NCI-H748 (cell line): ENCODE data around the gene HOXC10.
A peak's percentile ranks its signal among the peaks of the same experiment; 100 is the strongest.

Experiments used
- DNase-seq: peaks from one replicate; lab custom pipeline; 2025; ENCODE audit not compliant: unreplicated experiment; lab: John Stamatoyannopoulos, UW

HOXC10 gene

DNA sequence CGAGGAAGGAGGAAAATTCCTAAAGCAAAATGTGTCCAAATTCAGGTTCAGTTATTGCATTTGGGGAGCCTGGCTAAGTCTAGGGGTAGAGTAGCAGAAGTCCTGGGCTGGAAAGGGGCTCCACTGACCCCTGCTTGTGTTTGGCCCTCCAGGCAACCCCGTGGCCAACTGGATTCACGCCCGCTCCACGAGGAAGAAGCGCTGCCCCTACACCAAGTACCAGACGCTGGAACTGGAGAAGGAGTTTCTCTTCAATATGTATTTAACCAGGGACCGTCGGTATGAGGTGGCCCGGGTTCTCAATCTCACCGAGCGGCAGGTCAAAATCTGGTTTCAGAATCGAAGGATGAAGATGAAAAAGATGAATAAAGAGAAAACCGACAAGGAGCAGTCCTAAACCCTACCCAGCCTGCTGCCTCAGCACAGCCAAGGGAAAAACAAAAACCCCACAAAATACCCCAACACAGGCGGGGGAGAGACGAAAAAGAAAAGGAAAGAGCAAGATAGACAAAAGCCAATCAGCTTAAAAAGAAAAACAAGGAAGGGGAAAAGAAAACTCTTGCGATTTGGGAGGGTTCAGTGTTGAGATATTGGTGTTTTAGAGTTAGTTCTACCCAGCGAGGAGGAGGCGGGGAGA, 17.4 kb downstream of the HOXC10 start:
- DNase-seq: no peak

DNA sequence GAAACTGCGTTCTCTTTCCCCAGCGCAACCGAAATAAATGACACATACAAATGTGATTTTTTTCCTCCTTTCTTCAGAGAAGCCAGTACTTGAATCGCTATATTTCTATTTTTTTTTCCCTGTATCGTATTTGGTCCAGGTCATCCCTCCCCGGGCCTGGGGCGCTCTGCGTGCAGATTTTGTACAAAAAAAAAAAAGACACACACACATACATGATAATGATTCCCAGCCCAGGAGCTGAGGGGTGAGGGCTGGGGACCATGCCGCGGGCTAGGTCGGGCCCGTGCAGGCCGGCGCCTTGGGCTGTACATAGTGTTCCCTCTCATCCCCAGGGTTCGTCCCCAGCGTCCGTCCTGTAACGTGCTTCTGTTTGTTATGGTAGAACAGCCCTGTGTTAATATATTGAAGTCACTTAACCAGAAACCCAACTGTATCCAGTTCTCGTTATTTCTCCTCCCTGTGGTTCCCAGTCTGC, 18.0 kb downstream of the HOXC10 start:
- no peak for DNase-seq

DNA sequence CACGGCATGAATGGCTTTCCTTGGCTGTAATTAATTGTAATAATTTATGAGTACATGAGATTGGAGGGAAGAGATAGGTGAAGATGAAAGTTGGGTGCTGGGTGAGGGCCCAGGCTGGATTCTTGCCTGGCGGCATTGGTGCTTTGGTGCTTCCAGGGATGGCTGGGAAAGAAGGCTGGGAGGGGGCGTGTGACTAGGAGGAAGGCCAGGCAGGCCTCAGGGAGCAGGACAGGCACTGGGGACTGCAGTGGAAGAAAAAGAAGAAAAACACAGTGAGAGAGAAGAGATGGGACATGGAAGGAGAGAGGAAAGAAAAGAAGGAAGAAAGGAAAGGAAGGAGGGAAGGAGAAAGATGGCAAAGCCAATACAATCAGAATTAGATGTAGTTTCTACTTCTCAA, 18.7 kb downstream of the HOXC10 start:
- DNase-seq: no peak

- DNase-seq: no peak
These were observed 19.3 kb downstream of the HOXC10 start for GRCh38 chr12:54004063-54004840.

DNA sequence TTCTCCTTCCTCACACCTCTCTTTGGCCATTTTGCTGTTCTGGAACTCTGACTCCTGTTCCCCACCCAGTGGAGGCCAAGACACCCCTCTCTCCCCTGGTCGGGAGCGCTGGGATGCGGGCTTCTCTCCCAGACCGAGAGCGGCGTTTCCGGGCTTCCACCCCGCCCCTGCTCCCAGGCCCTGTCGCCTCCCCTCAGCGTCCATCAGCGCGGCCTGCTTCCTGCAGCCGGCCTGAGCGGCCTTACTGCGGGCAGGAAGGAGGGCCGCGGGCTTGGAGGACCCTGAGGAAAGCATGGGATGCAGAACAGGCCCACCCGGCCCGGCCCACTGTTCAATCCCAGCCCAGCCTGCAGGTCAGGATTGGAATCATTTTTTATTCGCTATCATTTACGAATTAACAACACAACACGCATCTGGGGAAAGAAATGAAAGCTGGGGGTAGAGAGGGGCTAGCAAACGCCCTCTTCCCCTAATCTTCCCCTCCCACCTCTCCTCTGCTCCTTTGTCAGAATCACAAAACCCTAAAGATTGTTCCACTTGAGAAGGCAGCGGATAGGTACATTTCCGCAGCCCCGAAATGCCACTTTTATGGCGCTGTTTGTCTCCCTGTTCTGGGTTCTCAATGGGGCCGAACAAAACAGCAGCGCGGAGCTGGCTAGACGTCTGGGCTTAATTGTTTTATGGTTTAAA, 20.0 kb downstream of the HOXC10 start:
- no peak for DNase-seq

GRCh38 chr12:54005531-54005852, 20.5 kb downstream of the HOXC10 start:
- DNase-seq: peak; percentile 37

DNA sequence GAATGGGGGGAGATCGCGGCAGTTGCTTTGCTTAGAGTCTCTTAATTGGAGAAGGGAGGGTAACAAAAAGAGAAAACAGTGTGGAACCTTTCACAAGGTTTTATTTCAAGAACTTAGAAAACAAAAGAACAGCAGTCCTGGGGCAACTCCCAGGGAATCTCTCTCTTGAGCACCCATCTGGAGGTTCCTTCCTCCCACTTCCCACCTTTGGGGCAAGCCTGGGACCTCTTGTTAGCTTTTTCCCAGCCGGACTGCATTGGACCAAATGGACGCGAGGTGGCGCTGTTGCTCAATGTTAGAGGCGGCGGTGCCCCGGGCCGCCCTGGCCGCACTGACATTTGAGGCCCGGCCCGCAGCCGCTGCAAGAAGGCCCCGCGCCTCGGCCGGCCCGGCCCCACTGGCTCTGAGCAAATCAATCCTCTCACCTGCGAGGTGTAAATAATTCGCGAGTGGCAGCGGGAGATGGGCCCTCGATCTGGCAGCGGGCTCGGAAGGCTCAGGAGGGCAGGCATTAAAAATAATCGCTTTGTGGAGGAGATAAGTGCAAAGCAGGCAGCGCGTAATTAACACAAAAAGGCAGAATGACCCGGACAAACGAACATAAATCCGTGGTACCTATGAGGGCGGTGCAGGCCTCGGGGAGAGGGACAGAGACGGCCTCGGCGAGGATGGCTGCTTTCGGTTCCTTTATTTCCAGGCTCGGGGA, 21.1 kb downstream of the HOXC10 start:
- peak; percentile 78 for DNase-seq

GRCh38 chr12:54006559-54007220, 21.7 kb downstream of the HOXC10 start:
- no peak for DNase-seq

DNA sequence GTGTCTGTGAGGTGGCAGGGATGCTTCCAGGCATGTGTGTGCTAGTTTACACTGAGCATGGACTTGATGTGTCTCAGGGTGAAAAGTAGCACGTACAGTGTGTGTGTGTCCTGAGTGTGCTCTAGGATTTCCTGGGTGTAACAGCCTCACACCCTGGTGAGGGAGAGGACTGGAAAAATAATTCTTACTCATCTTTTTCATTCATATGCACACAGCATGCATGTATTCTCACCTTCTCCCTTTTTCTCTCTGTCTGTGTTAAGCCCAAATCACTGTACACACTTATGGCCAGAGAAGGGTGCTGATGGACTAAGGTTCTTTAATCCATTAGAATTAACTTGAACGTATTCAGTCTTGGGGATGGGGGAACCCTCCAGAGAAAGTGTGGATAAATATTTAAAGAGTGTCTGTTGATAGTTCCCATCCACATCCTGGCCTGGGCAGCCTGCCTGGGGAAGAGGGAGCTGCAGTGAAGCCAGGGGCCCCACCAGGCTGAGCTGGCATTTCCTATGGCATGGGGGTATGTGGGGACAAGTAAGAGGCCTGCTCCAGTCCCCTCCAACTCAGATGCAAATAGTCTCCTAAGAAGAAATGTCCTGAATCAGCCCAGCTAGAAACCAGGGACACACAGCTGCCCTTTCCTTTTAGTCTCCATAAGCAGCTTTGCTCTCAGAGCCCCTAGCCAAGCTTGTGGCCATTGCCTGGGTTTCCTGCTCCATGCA, 22.8 kb downstream of the HOXC10 start:
- DNase-seq: no peak

- DNase-seq: no peak
These were observed 23.3 kb downstream of the HOXC10 start for GRCh38 chr12:54008260-54008552.

- peak; percentile 56 for DNase-seq
These were observed 24.5 kb downstream of the HOXC10 start for GRCh38 chr12:54009171-54010052.

DNA sequence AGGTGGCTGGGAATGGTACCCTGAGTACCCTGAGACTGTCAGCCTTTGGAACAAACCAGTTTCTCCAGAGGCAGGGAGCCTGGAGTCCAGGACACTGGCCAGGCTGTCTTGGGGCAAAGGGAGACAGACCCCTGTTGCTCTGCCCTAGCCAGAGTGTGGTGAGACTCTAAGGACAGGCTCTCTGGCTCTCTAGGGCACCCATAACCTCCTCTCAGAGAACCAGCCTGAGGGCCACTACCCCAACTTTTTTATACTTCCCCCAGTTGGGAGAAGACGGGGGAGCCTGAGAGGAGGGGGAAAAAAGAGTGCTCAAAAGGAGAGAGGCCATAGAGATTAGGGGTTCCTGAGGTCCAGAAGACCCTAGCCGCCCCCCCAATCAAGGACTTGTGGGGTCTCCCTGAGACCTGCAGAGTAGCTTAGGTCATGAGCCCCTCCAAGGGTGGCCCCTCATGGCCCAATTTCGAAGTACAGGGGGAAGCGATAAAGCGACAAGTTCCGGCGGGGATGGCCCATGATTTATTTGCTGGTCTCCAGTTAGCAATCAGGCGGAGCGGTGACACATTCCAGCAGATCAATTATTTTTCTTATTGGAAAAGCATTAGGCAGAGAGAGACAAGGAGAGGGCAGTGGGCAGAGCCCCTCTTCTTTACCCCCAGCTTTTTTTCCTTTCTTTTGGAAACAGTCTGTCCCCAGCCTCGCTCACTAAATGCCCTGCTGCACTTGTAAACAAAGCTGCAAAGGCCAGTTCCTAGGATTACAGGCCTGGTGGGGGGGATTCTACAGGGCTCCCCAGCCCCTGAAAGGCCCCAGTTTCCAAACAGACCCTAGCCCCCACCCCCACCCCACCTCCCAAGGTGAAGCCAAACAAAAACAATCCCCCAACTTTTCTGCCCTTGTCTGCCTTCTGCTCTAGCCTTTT, 25.4 kb downstream of the HOXC10 start:
- DNase-seq: no peak

DNA sequence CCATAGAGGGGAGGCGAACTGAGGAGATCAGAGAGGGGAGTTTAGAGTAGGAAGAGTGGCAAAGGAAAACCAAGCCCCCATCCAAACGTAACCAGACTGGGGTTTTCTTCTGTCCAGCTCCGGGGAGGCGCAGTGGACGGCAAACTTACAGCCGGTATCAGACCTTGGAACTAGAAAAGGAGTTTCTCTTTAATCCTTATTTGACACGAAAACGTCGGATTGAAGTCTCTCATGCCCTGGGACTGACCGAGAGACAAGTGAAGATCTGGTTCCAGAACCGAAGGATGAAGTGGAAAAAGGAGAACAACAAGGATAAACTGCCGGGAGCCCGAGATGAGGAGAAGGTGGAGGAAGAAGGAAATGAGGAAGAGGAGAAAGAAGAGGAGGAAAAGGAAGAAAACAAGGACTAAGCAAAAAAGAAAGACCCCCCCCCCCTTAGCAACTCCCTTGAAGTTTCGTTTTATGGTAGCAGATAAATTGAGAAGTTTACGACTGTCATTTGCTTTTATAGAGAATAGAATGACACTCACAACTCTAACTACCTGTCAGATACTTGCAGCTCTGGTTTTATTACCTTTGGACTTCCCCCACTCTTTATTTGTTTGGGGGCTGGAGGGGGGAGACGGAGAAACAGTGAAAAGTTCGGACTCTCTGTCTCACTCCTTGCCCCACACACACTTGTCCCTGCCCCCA, 26.2 kb downstream of the HOXC10 start:
- no peak for DNase-seq

GRCh38 chr12:54011665-54012532, 27.0 kb downstream of the HOXC10 start:
- DNase-seq: no peak

DNA sequence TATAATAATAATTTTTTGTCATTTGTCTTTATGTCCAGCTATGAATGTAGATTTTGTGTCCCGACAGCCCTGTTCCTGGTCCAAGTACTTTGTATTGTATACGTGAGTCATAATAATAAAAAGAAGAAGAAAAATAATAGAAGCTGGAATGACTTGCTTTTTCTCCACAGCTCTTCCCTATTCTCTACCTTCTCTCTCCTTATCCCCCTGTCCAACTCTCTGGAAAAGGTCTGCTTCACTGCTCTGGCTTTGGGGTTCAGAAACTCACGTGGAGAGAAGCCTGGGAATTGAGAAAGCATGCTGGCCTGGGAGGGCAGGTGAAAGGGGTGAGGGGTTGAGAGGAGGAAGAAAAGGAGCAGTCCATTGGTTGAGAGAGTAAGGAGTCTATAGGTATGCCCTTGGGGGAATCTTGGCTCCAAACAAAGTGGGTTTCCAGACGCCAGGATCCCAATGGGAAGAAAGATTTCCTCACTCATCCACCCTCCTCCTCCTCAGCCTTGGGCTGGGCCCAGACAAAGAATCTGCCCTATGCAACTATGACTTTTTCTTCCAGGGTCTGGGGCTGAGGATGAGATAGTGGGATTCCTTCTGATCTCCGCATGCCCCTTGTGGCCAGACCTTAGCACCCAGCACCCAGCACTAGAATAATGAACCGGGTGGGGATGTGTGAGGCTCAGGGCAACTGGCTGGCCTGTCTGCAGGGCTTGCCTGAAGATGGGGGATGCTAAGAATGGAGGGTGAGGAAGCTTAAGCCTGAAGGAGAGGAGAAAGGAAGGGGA, 27.9 kb downstream of the HOXC10 start:
- no peak for DNase-seq

- DNase-seq: no peak
These were observed 29.6 kb downstream of the HOXC10 start for GRCh38 chr12:54014377-54015017.
